Forelimb muscle (tissue), 1 donor: Measurements from ENCODE around the gene PHRF1. TPM values are rescaled to one million over a fixed set of nuclear protein-coding genes. Genes with fewer than 3 reads are reported as not detected.

Source experiments
- DNase-seq: peaks from one replicate; pipeline ENCODE4 v3.0.0-alpha.2; 2013; ENCODE audit warnings: low read depth
- polyA plus RNA-seq: library from polyadenylated mRNA; unstranded; fragments of 120-200 nt; gene quantifications from one replicate; pipeline ENCODE4 v1.2.1, GENCODE V29; 2013; ENCODE audit not compliant: insufficient read length

Gene PHRF1
- polyA plus RNA-seq, 1 donor: 18.4 TPM

- DNase-seq: no peak
Observed at GRCh38 chr11:574632-575312, 1.5 kb upstream of the PHRF1 start.

- peak; percentile 9 for DNase-seq
Observed at GRCh38 chr11:575313-575995, 816 bp upstream of the PHRF1 start.

- no peak for DNase-seq
Observed at GRCh38 chr11:576811-577610, 741 bp downstream of the PHRF1 start.

- no peak for DNase-seq
Observed at GRCh38 chr11:577611-577894, 1.3 kb downstream of the PHRF1 start.

GRCh38 chr11:578276-579035 lies 2.2 kb downstream of the PHRF1 start:
- no peak for DNase-seq

- no peak for DNase-seq
Observed at GRCh38 chr11:579830-580601, 3.7 kb downstream of the PHRF1 start.

GRCh38 chr11:581342-581741 lies 5.1 kb downstream of the PHRF1 start:
- DNase-seq: no peak

GRCh38 chr11:581752-582151 lies 5.5 kb downstream of the PHRF1 start:
- DNase-seq: no peak

- DNase-seq: no peak
Observed at GRCh38 chr11:584287-584686, 8.0 kb downstream of the PHRF1 start.

- no peak for DNase-seq
Observed at GRCh38 chr11:586376-587316, 10.4 kb downstream of the PHRF1 start.

- DNase-seq: no peak
Observed at GRCh38 chr11:587546-587945, 11.3 kb downstream of the PHRF1 start.

- no peak for DNase-seq
Observed at GRCh38 chr11:587978-588380, 11.7 kb downstream of the PHRF1 start.

- no peak for DNase-seq
Observed at GRCh38 chr11:589798-590197, 13.5 kb downstream of the PHRF1 start.

GRCh38 chr11:590997-591396 lies 14.7 kb downstream of the PHRF1 start:
- no peak for DNase-seq

- no peak for DNase-seq
Observed at GRCh38 chr11:592501-592900, 16.2 kb downstream of the PHRF1 start.

GRCh38 chr11:592918-593317 lies 16.6 kb downstream of the PHRF1 start:
- no peak for DNase-seq

GRCh38 chr11:593347-593746 lies 17.1 kb downstream of the PHRF1 start:
- DNase-seq: no peak

GRCh38 chr11:595400-595799 lies 19.1 kb downstream of the PHRF1 start:
- no peak for DNase-seq

- no peak for DNase-seq
Observed at GRCh38 chr11:596374-596773, 20.1 kb downstream of the PHRF1 start.

- no peak for DNase-seq
Observed at GRCh38 chr11:597166-597725, 21.0 kb downstream of the PHRF1 start.
